NCI-H2196 (cell line): ENCODE data around the gene MAMSTR.

Source experiments
- DNase-seq: peaks from one replicate; lab custom pipeline; 2025; ENCODE audit not compliant: unreplicated experiment; lab: John Stamatoyannopoulos, UW

MAMSTR gene

DNA sequence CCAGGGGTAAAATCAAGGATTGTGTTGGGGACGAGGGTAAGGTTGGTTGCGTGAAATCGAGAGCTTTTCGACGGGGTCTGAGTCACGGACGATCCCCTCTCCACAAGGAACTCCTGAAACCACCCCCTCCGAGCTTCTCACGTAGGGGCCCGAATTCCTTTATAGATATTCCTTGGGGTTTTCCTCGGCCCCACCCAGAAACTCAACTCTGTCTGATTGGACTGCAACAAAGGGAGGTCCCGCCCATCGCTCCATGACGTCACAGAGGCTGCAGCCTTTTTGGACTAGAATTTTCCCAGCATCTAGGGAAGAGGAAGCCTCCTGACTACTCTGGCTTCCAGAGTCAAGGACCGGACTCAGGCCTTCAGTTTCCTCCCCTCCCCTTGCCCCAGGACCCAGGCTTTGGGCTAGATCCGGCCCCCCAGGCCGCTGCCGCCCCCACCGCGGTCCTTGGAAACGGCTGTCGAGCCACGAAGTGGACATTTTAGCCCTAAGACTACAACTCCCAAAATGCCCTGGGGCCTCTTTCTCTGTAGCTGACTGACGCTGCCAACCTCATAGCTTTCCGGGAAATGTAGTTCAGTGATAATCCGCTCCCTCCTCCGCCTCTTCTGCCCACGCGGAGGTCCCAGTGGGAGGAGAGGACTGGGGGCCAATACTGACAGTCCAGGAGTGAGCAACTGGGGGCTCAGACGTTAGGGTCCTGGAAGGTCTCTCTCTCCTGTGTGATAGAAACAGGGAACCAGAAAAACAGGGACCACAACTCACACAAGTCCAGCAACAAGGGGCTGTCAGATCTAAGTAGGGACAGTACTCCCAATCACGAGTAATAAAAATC lies 27.4 kb upstream of the MAMSTR start, which contains the start of gene IZUMO1:
IZUMO1 (minus strand) TSS at position 172 of the 838 bp plus-strand sequence. CDS start 1,050 bp downstream, outside the sequence.
- DNase-seq: no peak

DNA sequence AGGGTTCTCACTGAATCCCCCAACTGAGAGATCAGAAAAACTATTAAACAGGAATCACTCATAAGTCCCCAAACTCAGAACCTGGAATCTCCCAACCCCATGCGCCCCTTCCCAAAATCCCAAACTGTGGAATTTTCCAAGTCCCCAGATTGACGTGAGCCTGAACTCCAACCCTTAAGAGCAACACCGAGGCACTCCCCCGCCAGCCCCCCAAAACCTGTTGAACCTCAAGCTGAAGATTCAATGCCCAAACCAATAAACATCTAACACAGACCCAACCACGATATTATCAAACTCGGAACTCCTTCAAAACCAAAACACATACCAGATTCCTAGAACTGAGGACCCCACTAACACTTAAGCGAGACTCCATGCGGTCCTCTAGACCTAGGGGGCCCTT lies 26.6 kb upstream of the MAMSTR start:
- DNase-seq: no peak

DNA sequence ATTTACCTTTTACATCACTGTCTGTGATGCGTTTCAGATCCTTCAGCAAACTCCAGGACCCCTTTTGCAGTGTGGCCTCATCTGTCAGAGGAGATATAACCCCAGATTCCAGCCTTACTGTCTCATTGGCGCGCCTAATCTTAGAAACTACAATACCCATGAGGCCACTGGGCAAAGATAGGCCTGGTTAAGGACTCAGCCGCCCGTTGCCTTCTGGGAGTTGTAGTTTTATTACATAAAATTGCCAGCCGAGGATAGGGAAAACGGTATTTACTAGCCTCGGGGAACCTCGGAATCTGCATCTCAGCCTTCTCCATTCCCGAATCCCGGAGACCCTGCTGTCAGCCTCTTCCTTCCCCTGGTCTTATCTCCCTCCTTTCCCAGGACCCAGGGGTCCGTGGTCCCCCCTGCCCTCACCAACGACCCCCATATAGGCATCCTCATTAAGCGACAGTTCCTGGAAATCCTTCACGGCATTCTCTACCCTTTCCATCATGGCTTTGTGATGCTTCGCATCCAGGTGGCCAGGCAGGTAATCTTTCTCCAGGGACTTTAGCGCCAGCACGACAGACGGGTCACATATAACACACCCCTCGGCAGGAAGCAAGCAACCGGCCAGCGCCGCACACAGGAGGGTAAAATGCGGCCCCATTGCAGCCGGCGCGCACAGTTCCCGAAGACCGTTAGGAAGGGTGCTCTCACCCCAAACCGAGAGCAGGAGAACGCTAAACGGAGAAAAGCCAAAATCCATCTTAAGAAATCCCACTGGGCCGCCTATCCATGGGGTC lies 25.9 kb upstream of the MAMSTR start:
- DNase-seq: peak; percentile 80

DNA sequence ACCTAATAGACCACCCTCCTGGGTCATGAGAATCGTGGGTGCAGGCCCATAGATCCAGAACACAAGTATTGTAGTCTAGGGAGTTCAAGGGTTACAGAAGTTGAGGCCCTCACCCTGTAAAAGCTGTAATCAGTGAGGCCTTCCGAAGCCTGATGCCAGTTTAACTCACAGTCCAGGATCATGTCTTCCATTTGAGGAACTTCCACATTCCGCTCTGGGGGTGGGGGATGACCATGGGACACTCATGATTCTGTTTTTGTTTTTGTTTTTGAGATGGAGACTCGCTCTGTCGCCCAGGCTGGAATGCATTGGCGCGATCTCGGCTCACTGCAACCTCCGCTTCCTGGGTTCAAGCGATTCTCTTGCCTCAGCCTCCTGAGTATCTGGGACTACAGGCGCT lies 22.6 kb upstream of the MAMSTR start:
- no peak for DNase-seq

DNA sequence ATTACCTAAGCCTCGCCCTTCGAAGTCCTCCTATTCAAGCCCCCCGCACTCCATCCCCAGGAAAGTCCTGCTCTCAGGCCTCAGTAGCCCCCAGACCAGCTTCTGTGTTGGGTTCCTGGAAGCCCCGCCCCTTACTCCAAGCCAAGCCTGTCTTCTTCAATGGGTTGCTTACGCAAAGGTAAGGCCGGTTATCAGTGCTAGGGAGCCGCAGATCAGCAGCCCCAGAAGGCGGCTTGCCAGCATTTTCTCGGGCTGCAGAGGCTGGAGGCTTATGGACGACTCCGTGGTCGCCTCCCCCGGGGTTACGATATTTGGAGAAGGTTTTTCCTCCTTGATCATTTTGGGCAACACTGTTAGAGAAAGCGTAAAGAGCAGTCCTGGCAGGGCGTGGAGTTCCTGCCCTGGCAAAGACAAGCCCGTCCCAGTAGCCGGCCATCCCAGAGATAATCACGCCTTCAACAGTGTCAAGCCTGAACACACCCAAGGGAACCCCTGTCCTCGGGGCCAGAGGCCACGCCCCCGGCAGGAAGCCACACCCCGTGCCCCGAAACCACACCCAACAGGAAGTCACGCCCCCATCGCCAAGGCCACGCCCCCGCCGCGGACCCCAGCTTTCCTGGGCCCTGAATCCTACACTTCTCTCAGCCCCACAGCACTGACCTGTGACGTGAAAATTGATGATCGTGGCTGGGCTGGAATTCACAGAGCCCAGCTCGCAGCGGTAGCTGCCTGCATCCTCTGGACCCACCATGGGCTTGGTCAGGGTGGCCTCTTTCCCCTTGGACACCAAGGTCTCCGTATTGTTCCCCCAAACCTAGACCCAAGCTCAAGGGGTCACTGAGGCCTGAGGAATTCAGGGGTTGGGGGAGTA lies 21.8 kb upstream of the MAMSTR start:
- DNase-seq: peak; percentile 36

DNA sequence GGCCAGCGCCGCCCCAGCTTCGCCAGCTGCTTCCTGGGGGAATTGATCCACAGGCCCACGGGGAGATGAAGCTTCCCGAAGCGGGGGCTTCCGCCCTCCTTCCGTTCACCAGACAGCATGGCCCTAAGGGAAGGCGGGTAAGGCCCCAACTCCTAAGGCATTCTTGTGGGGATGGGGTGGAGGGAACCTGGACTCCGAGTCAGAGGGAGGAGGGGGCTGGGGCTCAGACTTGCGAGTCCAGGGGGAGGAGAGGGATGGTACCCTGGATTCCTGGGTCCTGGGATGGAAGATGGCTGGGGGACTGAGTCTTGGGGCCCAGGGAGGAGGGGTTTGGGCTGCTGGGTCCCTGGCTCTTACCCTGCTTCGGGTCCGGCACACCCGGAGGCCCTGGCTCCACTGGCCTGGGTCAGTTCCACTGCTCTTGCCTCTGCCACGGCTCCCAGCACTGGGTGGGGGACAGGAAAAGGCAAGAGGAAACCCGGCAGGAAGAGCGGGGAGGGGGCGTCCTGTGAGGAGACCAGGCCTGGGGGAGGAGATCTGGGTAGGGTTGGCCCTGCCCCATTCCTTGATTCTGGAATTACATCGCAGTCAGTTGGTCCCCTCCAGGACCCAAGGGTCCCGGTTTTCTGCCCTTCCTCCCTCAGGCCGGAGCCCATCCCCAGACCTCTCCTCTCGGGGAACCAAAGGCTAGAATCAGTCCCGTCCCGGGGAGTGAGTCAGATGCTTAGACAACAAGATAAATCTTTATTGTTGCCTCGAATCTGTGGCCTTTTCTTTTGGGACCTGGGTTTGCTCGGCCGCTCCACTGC lies 20.8 kb upstream of the MAMSTR start, which contains the start of gene RASIP1:
RASIP1 (minus strand) TSS at position 447 of the 809 bp plus-strand sequence; CDS start at position 119, 328 bp downstream.
- no peak for DNase-seq

DNA sequence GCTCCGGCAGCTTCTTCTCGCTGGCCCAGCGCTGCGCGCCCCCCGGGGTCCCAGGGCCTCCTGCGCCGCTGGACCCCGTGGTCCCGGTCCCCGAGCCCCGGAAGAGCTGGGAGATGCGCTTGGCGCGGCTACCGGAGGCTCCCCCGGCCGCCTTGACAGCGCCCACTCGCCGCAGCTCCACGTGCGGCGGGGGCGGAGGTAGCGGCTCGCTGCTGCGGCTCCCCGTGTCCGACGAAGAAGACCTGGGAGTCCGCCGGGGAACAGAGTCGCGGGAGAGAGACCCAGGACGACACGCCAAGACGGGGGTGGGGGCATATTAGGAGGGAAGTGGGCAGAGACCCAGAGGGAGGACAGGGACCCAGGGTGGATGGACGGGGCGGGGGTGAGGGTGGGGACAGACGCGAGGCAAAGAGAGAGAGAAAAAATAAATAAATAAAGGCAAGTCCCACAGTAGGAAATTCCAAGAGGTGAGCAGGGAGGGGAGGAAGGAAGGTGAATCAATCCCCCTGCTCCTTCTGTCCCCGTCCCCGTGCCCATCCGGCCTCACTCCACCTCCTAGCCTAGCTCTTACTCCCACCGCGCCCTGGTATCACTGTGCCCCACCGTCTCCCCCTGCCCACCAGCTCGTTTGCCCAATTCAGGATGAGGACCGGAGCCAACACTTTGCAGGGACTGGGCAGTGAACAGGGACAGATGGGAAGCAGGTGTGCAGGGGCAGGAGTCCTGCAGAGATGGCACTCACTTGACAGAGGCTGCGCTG lies 20.1 kb upstream of the MAMSTR start:
- no peak for DNase-seq

DNA sequence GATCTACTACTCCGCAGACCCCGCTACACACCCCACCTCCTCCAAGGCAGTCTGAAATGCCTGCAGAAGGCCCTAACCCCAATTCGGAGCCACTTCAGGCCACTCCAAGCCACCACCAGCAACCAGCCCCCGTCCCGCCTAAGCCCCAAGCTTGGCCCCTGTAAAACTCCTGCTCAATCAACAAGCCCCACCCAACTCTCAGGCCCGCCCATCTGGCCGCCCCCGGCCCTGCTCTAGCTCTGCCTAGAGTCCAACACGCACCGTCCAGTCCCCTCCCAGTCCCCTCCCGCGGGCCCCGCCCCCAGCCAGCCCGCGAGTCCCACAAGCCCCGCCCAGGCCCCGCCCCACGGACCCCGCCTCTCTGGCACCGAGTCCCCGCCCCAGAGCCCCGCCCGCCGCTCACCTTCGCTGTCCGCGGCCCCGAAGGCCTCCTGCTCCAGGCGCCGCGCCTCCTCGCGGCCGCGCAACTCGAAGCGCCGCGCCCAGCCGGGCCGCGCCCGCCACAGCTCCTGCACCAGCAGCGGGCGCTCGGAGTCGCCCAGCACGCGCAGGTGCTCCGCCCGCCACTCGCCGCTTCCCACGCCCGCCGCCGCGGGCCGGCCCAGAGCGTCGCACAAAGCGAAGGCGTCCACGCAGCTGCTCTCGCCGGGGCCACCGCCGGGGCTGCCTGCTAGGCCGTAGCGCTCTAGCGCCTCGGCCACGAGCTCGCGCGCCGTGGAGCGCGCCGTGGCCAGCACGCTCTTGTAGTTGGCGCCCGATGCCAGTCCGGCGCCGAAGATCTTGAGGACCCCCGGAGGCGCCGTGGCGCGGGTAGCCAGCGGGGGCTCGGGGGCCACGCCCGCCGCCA lies 19.3 kb upstream of the MAMSTR start:
- peak; percentile 95 for DNase-seq

DNA sequence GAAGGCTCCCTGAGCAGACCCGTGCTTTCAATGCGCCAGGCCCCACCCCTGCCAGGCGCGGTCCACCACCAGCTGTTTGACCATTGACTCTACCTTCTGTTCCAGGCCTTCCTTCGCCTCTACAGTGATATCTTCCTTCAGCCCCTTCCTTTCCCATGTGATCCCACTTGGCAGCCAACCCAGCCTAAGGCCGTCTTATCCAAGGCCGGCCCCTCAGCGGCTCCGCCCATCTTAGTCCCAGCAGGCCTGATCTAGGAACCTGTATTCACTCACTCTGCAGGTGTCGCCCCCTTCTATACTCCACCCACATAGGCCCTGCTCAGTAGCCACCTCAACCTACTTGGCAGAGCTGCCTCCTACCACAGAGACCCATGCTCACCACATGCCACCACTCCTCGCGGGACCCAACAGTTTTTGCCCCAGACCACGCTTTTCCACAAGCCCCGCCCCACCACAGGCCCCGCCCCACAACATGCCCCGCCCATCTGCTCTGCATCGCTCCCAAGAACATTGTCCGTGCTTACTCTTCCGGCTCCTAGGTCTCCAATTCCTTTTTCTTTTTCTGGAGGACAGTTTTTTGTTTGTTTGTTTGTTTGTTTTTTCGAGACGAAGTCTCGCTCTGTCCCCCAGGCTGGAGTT lies 18.0 kb upstream of the MAMSTR start:
- peak; percentile 47 for DNase-seq

DNA sequence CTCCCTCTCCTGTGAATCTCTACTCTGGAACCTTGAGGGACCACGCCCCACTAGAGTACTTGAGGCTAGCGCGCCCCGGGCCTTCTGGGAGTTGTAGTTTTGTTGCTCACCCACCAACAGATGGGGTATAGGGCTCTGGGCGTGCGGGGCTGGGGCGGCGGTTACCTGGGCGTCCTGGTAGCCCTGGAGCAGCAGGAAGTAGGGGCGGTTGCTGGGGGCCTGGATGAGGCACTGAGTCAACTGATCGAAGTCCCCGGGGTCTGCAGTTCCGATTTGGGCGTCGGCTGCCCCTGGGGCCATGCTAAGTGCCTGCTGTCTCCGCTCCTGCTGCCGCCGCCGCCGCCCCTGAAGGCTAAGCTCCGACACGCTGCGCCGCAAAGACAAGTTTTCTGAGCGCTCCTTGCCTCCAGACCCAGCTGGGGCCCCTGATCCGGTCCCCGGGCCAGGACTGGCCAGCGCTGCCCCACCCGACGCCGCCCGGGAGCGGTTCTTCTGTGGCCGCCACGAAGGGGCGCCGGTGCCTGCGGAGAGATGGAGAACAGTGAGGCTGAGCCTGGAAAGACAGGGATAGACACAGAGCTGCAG lies 15.6 kb upstream of the MAMSTR start:
- DNase-seq: no peak

DNA sequence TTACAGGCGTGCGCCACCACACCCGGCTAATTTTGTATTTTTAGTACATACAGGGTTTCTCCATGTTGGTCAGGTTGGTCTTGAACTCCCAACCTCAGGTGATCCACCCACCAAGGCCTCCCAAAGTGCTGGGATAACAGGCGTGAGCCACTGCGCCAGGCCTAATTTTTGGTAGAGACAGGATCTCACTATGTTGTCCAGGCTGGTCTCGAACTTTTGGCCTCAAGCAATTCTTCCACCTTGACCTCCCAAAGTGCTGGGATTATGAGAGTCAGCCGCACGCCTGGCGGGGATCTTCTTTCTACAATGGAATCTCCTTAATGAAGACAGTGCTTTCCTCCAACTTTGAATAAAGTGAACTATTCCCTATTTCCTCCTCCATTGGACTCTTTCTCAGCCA lies 15.1 kb upstream of the MAMSTR start:
- no peak for DNase-seq

DNA sequence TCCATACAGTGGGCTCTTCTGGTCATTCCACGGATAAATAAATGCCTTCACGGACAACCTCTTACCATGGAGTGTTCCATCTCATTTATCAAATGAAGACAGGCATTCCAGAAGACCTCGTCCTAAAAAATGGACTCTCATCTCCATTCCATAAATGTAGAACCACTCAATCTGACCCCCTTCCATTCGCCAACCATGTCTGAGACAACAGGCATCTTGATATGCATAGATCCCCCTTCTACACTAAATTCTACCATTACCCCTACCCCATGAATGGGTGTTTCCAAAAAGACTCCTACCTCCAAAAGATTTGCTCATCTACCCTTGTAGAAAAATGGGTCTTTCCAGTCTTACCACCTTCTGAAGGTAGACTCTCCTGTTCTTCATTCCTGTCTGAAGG lies 11.9 kb upstream of the MAMSTR start:
- no peak for DNase-seq

DNA sequence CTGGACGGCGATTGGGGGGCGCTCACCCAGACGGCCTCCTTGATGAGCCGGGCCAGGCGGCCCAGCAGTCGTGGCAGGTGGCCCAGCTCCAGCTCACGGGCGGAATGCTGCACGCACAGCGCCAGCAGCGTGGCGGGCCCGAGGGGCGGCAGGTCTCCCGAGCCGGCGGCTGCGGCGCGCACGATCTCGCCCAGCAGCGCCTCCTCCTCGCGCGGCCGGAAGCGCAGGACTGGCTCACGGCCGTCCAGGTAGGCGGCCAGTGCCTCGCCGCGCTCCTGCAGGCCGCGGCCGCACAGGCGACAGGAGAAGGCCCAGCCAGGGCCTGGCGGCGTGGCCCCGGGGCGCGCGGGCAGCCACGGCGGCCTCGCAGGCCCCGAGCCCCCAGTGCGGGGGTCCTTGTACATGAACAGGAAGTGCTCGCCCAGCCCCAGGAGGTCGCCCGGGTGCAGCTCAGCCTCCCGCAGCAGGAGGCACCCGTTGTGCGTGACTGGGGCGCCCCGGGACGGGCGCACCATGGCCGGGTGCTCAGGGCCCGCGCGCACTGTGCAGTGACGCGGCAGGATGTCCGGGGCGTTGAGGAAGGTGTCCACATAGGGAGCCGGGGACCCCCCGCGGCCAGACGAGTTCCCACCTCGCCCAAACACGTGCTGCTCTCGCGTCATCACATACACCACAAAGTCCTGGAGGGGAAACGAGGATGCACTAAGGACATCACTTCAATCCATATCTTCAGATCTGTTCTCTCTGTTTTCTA lies 9.6 kb upstream of the MAMSTR start:
- DNase-seq: no peak

DNA sequence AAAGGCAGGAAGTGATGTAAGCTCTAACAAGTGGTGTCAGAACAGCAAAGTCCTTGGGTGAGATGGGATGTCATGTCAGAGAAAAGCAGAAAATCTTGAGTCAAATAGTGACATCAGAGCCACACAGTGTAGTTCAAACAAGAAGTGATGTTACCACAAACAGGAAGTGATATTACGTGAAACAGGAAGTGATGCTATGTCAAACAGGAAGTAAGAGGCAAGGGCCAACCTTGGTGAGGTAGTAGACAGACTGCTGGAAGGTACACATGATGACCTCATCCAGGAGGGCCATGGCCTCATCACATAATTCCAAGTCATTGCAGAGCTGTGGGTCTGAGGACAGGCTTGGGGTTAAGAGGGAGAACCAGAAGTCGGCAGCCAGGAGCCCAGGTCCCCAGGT lies 7.0 kb upstream of the MAMSTR start:
- no peak for DNase-seq

DNA sequence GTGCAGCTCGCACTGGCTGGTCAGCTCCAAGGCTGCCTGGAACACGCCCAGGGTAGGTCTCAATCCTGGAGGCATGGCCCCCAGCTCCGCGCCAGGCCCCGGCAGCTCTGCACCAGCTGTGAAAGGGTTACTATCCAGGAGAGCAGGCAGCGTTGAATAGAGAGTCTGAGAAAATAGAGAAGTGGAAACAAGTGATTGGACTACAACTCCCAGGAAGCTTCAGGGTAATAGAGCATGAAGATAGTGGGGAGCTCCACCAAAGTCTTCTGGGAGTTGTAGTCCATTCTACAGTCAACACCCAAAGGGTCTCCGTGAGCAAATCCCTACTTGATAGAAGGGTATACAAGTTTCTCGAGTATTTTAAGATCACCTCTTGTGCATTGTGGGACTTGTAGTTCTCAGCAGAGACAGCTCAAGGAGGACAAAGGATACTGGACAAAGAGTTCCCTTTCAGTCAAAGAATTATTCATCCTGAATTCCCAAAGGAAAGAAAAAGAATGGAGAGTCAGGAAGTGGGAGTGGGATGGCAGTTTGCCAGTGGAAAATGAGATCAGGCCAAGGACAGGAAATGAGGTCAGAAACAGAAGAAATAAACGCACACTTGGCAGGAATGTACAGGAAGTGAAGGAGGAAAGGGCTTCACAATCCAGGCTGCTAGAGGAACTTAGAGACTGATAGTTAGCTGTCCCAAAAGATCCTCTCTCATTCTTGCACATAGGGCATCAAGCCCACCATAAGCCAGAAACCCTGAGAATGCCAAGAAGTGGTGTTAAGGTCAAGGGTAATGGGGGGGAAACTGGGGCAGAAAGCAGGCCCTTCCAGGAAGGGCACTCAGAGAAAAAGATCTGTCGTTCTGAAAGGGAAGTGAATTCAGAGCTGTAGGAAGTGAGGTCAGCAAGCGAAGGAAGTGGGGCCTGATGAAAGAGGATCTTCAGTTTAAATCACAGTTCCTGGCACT lies 5.5 kb upstream of the MAMSTR start:
- DNase-seq: peak; percentile 74

DNA sequence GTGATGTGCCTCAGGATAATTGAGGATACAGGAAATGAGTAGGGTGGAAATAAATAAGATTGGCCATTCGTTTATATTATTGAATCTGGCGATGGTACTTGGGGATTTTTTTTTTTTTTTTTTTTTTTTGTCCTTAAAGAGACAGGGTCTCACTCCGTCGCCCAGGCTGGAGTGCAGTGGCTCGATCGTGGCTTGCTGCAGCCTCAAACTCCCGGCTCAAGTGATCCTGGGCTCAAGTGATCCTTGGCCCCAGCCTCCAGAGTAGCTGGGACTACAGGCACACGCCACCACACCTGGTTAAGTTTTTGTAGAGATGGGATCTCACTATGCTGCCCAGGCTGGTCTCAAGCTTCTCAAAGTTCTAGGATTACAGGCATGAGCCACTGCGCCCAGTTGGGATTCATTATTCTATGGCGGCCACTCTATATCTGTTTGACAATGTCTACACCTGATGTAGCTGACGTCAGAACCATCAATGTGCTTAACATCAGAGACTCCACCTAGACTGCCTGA lies 2.7 kb upstream of the MAMSTR start:
- no peak for DNase-seq
